ENCODE results near the gene UBN1.
"Not testable (repeated sequence)": the region's sequence is repeated elsewhere in the genome, so short reads cannot be mapped to it uniquely, and the experiment has no call there.

Gene UBN1

GRCh38 chr16:4890026-4890425 lies 42.7 kb downstream of the UBN1 start:
- DNase-seq, result no peak

GRCh38 chr16:4890686-4891085 lies 43.4 kb downstream of the UBN1 start:
- no peak for DNase-seq

- no peak for DNase-seq
Observed at GRCh38 chr16:4891097-4891885, 44.0 kb downstream of the UBN1 start.

- DNase-seq, result peak; percentile 19
Observed at GRCh38 chr16:4891886-4892216, 44.6 kb downstream of the UBN1 start.

- peak; percentile 52 for DNase-seq
Observed at GRCh38 chr16:4892361-4893102, 45.3 kb downstream of the UBN1 start.

- no peak for DNase-seq
Observed at GRCh38 chr16:4893103-4893862, 46.0 kb downstream of the UBN1 start.

- no peak for DNase-seq
Observed at GRCh38 chr16:4894276-4895150, 47.2 kb downstream of the UBN1 start.

- no peak for DNase-seq
Observed at GRCh38 chr16:4895366-4895765, 48.1 kb downstream of the UBN1 start.

- DNase-seq, result not testable (repeated sequence)
Observed at GRCh38 chr16:4896761-4897160, 49.5 kb downstream of the UBN1 start.

GRCh38 chr16:4897328-4897727 lies 50.0 kb downstream of the UBN1 start:
- DNase-seq, result no peak

GRCh38 chr16:4898811-4899473 lies 51.7 kb downstream of the UBN1 start:
- no peak for DNase-seq

GRCh38 chr16:4899474-4899846 lies 52.2 kb downstream of the UBN1 start:
- DNase-seq, result no peak

- DNase-seq, result no peak
Observed at GRCh38 chr16:4900036-4900435, 52.8 kb downstream of the UBN1 start.

GRCh38 chr16:4900750-4901149 lies 53.5 kb downstream of the UBN1 start:
- no peak for DNase-seq

- no peak for DNase-seq
Observed at GRCh38 chr16:4902038-4902437, 54.8 kb downstream of the UBN1 start.

- no peak for DNase-seq
Observed at GRCh38 chr16:4904108-4904941, 57.0 kb downstream of the UBN1 start.

GRCh38 chr16:4904942-4905615 lies 57.8 kb downstream of the UBN1 start:
- no peak for DNase-seq

GRCh38 chr16:4908854-4909401 lies 61.6 kb downstream of the UBN1 start:
- DNase-seq, result no peak

GRCh38 chr16:4909825-4910224 lies 62.5 kb downstream of the UBN1 start:
- no peak for DNase-seq

- no peak for DNase-seq
Observed at GRCh38 chr16:4910828-4911227, 63.5 kb downstream of the UBN1 start.

All from DMS79 treated with DMSO at 0.1 percent for 48 hours (cell line).